Regular cardiac myocyte (primary cell): Measurements from ENCODE around the gene UGT1A8. TPM values are rescaled to one million over a fixed set of nuclear protein-coding genes. Genes with fewer than 3 reads are reported as not detected.

Experiments
- total RNA-seq: library from RNA; depleted of rRNA; stranded (reverse); fragments of >200 nt; gene quantifications from 2 replicates; pipeline ENCODE4 v1.2.3, GENCODE V29; 2014

Gene UGT1A8
- not detected in 2 replicates for total RNA-seq

GRCh38 chr2:233617476-233617875 lies at the start of gene UGT1A8:
UGT1A8 (plus strand) TSS chr2:233617633; CDS start chr2:233617708, 75 bp downstream.

GRCh38 chr2:233636306-233636705 lies 18.9 kb downstream of the UGT1A8 start, which contains the start of gene UGT1A10:
UGT1A10 (plus strand) TSS chr2:233636448; CDS start chr2:233636523, 75 bp downstream.

GRCh38 chr2:233671290-233672161 lies 54.1 kb downstream of the UGT1A8 start, which contains the start of gene UGT1A9:
UGT1A9 (plus strand) TSS chr2:233671898; CDS start chr2:233671935, 37 bp downstream.

GRCh38 chr2:233681521-233682099 lies 64.2 kb downstream of the UGT1A8 start, which contains the start of gene UGT1A7:
UGT1A7 (plus strand) TSS chr2:233681901; CDS start chr2:233681938, 37 bp downstream.

GRCh38 chr2:233692648-233693047 lies 75.2 kb downstream of the UGT1A8 start, which contains the start of gene UGT1A6:
UGT1A6 (plus strand) TSS chr2:233692890; CDS start chr2:233693005, 115 bp downstream.

GRCh38 chr2:233712611-233713261 lies 95.3 kb downstream of the UGT1A8 start, which contains the start of gene UGT1A5:
UGT1A5 (plus strand) TSS chr2:233712907; CDS start chr2:233712992, 85 bp downstream.

GRCh38 chr2:233718552-233718951 lies 101.1 kb downstream of the UGT1A8 start, which contains the start of gene UGT1A4:
UGT1A4 (plus strand) TSS chr2:233718736; CDS start chr2:233718821, 85 bp downstream.

GRCh38 chr2:233728723-233729301 lies 111.4 kb downstream of the UGT1A8 start, which contains the start of gene UGT1A3:
UGT1A3 (plus strand) TSS chr2:233729042; CDS start chr2:233729127, 85 bp downstream.

GRCh38 chr2:233760043-233760442 lies 142.6 kb downstream of the UGT1A8 start, which contains the start of gene UGT1A1:
UGT1A1 (plus strand) TSS chr2:233760270; CDS start chr2:233760288, 18 bp downstream.

GRCh38 chr2:233778030-233778429 lies 160.6 kb downstream of the UGT1A8 start, which contains the start of gene MROH2A:
MROH2A (plus strand) TSS chr2:233778330; CDS start chr2:233779359, 1,029 bp downstream.

Other genes starting within 250 kb of the UGT1A8 start
- 28.6 and 29.3 TPM in 2 replicates for gene USP40, start 50.9 kb upstream of the UGT1A8 start, total RNA-seq
- not detected in 2 replicates for gene UGT1A10, start 18.8 kb downstream of the UGT1A8 start, total RNA-seq
- gene UGT1A9, start 54.3 kb downstream of the UGT1A8 start, total RNA-seq, result under 0.01 TPM in 2 replicates
- not detected in 2 replicates for gene UGT1A7, start 64.3 kb downstream of the UGT1A8 start, total RNA-seq
- 0.58 and 1.4 TPM in 2 replicates for gene UGT1A6, start 75.3 kb downstream of the UGT1A8 start, total RNA-seq
- not detected in 2 replicates for gene UGT1A5, start 95.3 kb downstream of the UGT1A8 start, total RNA-seq
- 0.28 TPM in 1 of 2 replicates, not detected in the other for gene UGT1A4, start 101.1 kb downstream of the UGT1A8 start, total RNA-seq
- gene UGT1A3, start 111.4 kb downstream of the UGT1A8 start, total RNA-seq, result not detected in 2 replicates
- gene UGT1A1, start 142.6 kb downstream of the UGT1A8 start, total RNA-seq, result not detected in 2 replicates
- gene MROH2A, start 160.7 kb downstream of the UGT1A8 start, total RNA-seq, result not detected in 2 replicates
- 4.2 and 43.1 TPM in 2 replicates for gene HJURP, start 236.9 kb downstream of the UGT1A8 start, total RNA-seq